ENCODE data around the gene HES1. TPM values are rescaled to one million over a fixed set of nuclear protein-coding genes. Genes with fewer than 3 reads are reported as not detected.

Gene HES1
- total and polyA plus RNA-seq, 9 of the 15 experiments (the other 6 are each of a cell fraction or from before 2014, with no cell fraction given): 3.4 to 37.0 (median 19.3) TPM

DNA sequence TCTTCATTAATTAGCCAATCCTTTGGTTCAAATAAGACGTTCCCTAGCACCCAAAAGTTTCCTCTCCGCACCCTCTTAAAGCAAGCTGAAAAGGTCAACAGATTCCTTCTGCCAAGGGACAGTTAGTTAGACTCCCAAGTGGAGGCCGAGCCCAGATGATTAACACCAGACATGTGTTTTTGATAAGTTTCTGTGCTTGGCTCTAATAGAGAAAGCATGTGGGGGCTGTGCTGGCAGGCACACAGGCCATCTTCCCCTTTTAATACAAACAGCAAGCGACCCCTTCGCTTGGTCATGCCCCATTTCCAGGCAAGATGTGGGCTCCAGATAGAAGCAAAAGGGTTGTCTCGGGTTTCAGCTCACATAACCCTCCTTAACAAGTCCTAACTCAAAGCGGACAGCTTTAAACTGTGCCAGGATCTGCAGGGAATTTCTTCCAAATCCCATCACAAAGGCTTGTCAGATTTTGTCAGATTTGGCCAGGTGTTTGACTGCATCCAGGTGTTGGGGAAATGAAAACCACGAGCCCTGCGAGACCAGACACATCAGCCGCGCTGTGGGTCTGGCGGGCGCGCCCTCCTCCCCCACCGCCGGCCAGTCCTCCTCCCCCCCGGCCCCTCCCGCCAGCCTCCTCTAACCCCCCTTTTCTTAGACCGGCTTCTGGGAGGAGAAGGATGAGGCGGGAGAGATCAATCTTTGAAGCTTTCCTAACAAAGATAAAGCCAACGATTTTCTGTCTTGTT, 3.3 kb downstream of the HES1 start (continued):
- peak; percentile 68 for TF ChIP-seq BRD9 (IDR thresholded peaks at IDR 0.05; ENCODE audit: low read depth, partially characterized antibody)
- peak; percentile 13 for TF ChIP-seq ZFX (CRISPR knock-in tag; IDR thresholded peaks at IDR 0.05)
- TF ChIP-seq, protein P1, sequence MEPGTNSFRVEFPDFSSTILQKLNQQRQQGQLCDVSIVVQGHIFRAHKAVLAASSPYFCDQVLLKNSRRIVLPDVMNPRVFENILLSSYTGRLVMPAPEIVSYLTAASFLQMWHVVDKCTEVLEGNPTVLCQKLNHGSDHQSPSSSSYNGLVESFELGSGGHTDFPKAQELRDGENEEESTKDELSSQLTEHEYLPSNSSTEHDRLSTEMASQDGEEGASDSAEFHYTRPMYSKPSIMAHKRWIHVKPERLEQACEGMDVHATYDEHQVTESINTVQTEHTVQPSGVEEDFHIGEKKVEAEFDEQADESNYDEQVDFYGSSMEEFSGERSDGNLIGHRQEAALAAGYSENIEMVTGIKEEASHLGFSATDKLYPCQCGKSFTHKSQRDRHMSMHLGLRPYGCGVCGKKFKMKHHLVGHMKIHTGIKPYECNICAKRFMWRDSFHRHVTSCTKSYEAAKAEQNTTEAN (CRISPR knock-in tag; IDR thresholded peaks at IDR 0.05): no peak
- no peak for TF ChIP-seq MAFF (IDR thresholded peaks at IDR 0.05; ENCODE audit: low read length)
- no peak for TF ChIP-seq BHLHE40 (IDR thresholded peaks at IDR 0.05; ENCODE audit: low read length)
- peak; percentile 73 for TF ChIP-seq GATAD2B (IDR thresholded peaks at IDR 0.05; ENCODE audit: borderline replicate concordance)
- no peak for TF ChIP-seq ATF1 (CRISPR knock-in tag; IDR thresholded peaks at IDR 0.05)
- TF ChIP-seq ATF1 (tag; IDR thresholded peaks at IDR 0.05): no peak; the same call in 1 of the 2 replicates
- no peak for TF ChIP-seq GTF2A2 (tag; IDR thresholded peaks at IDR 0.05)
- TF ChIP-seq EP300 (IDR thresholded peaks at IDR 0.05; ENCODE audit: low read length): peak; percentile 78
- no peak for TF ChIP-seq CBX3 (IDR thresholded peaks at IDR 0.05; ENCODE audit: borderline replicate concordance in 1 of 2, low read length in 2 of 2)
- no peak for TF ChIP-seq ZNF695 (CRISPR knock-in tag; IDR thresholded peaks at IDR 0.05)
- peak; percentile 77; the same call in 1 of the 2 replicates for TF ChIP-seq NR2F6 (CRISPR knock-in tag; IDR thresholded peaks at IDR 0.05)
